Mucosa of stomach (tissue), 1 donor: ENCODE data around the gene PLD4.

ENCODE experiments used
- H3K27me3 ChIP-seq: one replicate; pipeline ENCODE4 v1.7.0; 2013; ENCODE audit warnings: mild to moderate bottlenecking, low read length; ENCODE audit not compliant: control insufficient read depth, insufficient read depth
- H3K36me3 ChIP-seq: one replicate; pipeline ENCODE4 v1.7.0; 2013; ENCODE audit warnings: low read length; ENCODE audit not compliant: control insufficient read depth, insufficient read depth
- H3K4me1 ChIP-seq: one replicate; pipeline ENCODE4 v1.7.0; 2013; ENCODE audit warnings: mild to moderate bottlenecking, low read length; ENCODE audit not compliant: control insufficient read depth, insufficient read depth
- H3K4me3 ChIP-seq: one replicate; pipeline ENCODE4 v1.7.0; 2013; ENCODE audit warnings: low read length
- H3K9ac ChIP-seq: one replicate; pipeline ENCODE4 v1.7.0; 2013; ENCODE audit warnings: mild to moderate bottlenecking, low read length, moderate library complexity
- H3K9me3 ChIP-seq: one replicate; pipeline ENCODE4 v1.7.0; 2013; ENCODE audit warnings: mild to moderate bottlenecking, low read length, moderate library complexity; ENCODE audit not compliant: control insufficient read depth
- donor health status: Pancreatic carcinoma.

Gene PLD4, protein sequence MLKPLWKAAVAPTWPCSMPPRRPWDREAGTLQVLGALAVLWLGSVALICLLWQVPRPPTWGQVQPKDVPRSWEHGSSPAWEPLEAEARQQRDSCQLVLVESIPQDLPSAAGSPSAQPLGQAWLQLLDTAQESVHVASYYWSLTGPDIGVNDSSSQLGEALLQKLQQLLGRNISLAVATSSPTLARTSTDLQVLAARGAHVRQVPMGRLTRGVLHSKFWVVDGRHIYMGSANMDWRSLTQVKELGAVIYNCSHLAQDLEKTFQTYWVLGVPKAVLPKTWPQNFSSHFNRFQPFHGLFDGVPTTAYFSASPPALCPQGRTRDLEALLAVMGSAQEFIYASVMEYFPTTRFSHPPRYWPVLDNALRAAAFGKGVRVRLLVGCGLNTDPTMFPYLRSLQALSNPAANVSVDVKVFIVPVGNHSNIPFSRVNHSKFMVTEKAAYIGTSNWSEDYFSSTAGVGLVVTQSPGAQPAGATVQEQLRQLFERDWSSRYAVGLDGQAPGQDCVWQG

DNA sequence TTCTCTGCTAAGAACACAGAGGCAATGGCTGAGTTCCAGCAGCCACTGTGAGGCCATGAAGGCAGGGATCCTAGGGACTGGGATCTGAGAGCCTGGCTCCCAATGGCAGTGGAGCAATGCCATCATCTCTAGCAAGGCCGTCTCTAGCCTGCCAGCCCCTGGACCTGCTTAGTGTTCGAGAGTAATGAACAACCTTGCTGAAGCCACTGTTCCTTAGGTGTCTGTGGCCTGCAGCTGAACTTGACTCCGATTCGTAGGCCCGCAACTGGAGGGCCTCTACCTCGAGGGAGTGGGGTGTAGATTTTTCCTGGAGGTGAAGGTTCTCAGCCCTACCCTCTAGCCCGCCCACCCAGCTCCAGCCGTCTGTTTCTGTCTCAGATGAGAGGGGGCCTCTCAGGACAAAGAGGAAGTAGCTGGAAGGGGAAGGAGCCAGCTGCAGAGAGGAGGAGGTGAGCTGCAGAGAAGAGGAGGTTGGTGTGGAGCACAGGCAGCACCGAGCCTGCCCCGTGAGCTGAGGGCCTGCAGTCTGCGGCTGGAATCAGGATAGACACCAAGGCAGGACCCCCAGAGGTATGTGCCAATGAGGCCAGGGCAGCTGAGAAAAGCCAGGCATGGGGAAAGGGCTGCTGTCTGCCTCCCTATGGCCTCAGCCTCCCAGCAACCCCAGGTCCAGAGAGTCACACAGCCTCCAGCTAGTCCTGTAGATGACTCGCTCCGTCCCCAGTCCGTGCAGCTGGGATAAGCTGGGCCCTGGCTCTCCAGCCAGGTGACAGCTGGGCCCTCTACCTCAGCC, at the start of gene PLD4:
PLD4 (plus strand) TSS at position 459 of the 793 bp plus-strand sequence. CDS start 2,262 bp downstream, outside the sequence.
- Histone ChIP-seq H3K9me3 (no peaks in the 10 kb centered on the region), H3K9ac (no peak within 1 kb of the TSS), H3K4me3 (no peak within 1 kb of the TSS), H3K36me3 (no peaks in the 10 kb centered on the region), H3K27me3 (peaks cover 11% of the 10 kb centered on the region), H3K4me1 (peaks cover 5% of the 10 kb centered on the region)

DNA sequence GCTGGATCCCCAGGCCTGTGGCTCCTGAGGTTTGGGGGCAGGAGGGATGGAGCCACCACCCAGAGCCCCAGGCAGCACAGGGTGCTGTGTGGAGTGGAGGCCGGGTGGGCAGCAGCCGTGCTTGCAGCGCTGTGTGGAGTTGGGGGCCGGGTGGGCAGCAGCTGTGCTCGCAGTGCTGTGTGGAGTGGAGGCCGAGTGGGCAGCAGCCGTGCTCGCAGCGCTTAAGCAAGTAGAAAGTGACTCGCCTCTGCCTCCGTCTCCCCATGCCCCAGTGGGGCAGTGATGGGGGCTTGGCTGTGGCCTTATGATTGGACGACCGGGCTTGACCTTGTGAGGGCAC, 49.3 kb upstream of the PLD4 start:
- Histone ChIP-seq H3K36me3 (peaks cover 4% of the 10 kb centered on the region), H3K27me3 (no peaks in the 10 kb centered on the region), H3K9ac (no peak overlapping the region), H3K4me3 (no peak overlapping the region), H3K9me3 (no peaks in the 10 kb centered on the region), H3K4me1 (peaks cover 22% of the 10 kb centered on the region)

DNA sequence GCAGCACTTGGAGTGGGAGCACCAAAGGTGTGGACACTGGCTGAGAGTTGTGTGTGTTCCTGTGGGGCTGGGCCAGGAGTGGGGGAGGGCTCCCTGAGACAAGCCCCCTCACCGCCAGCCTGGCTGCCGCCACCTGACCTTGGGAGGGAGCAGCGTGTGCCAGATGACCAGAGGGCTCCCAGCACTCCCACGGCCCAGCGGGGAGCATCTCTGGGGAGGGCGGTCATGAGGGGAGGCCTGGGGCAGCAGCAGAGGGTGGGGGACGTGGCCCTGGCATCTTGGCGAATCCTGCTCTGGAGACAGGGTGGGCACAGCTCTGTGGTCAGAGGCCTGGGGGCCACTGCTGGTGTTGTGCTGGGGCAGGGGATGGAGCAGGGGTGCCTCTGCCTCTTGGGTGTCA, 48.9 kb upstream of the PLD4 start:
- Histone ChIP-seq H3K27me3 (no peaks in the 10 kb centered on the region), H3K9me3 (no peaks in the 10 kb centered on the region), H3K36me3 (peaks cover 4% of the 10 kb centered on the region), H3K9ac (no peak overlapping the region), H3K4me1 (peaks cover 22% of the 10 kb centered on the region), H3K4me3 (no peak overlapping the region)

DNA sequence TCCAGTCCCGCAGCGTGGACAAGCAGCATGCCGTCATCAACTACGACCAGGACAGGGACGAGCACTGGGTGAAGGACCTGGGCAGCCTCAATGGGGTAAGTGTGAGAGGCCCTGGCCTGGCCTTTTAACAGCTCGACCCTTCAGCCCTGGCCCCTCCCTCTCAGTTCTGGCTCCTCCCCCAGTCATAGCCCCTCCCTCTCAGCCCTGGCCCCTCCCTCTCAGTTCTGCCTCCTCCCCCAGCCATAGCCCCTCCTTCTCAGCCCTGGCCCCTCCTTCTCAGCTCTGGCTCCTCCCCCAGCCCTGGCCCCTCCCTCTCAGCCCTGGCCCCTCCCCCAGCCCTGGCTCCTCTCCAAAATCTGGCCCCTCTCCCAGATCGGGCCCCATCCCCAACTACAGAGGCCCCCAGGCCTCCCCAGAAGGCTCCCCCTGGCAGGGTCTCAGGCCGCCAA, 48.4 kb upstream of the PLD4 start:
- Histone ChIP-seq H3K9ac (no peak overlapping the region), H3K4me3 (no peak overlapping the region), H3K9me3 (no peaks in the 10 kb centered on the region), H3K36me3 (peaks cover 4% of the 10 kb centered on the region), H3K27me3 (no peaks in the 10 kb centered on the region), H3K4me1 (peaks cover 22% of the 10 kb centered on the region)

DNA sequence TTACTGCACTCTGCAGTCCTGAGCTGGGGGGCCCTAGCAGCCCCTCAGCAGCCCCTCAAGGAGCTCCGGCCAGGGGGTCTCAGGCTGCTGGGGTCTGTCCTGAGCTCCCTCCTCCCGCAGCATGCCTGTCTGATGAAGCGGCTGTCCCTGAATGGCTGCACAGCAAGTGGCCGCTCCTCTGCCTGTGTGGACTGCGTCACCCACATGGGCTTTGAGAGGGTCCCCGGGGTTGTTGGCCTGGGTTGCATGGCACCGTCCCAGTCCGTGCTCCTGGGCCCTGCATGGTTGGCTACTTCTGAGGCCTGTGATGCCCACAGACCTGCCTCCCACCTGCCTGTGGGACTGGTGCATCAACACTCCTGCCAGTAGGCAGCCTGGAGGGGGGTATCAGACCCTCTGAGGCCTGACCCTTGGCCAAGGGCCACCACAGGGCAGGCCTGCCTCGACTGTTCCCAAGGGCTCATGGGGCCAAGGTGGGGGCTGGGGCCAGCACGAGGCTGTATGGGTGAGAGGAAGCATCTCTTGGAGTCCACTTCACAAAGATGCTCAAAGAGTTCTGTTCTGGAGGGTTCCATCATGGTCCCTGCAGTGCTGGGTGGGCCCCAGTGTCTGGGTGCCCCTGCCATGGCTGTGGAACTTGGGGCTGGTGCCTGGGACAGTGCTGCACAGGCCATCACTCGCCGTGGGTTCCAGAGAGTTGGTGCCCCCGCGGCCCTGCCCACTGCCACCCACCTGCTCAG, 47.4 kb upstream of the PLD4 start:
- Histone ChIP-seq H3K36me3 (peaks cover 4% of the 10 kb centered on the region), H3K9me3 (no peaks in the 10 kb centered on the region), H3K4me3 (no peak overlapping the region), H3K9ac (no peak overlapping the region), H3K4me1 (peaks cover 20% of the 10 kb centered on the region), H3K27me3 (no peaks in the 10 kb centered on the region)

DNA sequence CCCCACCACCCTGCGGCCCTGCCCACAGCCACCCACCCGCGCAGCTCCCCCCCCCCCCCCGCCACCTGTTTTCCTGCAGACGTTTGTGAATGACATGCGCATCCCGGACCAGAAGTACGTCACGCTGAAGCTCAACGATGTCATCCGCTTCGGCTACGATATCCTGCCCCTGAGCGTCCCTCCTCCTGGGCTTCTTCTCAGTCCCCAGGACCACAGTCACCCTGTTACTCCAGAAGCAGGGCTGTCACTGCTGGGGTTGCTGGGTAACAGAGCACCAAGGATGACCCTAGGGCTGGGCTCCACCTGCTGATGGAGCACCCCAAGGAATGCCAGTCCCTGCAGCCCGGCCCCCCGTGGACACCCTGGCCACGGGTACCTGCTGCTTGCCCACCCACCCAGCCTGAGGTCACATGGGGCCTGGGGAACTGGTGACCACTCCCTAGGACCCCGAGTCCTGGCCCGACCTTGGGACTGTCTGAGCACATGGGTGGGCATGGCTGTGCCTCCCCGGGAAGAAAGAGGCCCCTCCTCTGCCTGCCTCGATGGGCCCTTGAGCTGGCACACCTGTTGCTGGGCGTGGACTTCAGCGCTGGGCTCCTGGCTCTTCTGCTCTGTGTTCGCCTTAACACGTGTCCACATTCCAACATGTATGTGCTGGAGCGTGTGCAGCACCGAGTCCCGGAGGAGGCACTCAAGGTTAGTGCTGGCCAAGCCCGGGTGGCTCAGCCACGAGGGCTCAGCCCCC, 46.7 kb upstream of the PLD4 start:
- Histone ChIP-seq H3K27me3 (no peaks in the 10 kb centered on the region), H3K9me3 (no peaks in the 10 kb centered on the region), H3K9ac (no peak overlapping the region)

DNA sequence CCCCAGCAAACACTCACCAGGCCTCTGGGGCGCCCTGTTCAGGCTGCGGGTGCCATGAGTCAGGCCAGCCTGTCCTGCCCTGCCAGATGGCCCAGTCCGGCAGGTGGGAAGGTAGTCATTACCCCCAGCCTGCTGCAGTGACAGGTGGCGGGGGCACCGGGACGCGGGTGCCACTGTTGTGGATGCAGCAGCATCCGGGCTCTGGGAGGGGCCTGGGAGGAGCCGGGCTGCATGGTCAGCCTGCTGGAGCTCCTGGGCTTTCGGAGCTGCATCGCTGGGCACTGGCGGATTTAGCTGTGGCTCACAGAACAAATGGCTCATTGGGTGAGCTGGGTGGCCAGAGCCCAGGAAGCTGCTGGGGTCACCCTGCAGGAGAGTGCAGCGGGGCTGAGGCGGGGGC, 46.1 kb upstream of the PLD4 start:
- H3K27me3 ChIP-seq = no peaks in the 10 kb centered on the region
- H3K4me3 ChIP-seq = no peak overlapping the region
- H3K36me3 ChIP-seq = peaks cover 4% of the 10 kb centered on the region
- no peak overlapping the region for H3K9ac ChIP-seq
- peaks cover 13% of the 10 kb centered on the region for H3K4me1 ChIP-seq
- no peaks in the 10 kb centered on the region for H3K9me3 ChIP-seq

More for the DNA sequence above, 46.7 kb upstream of the PLD4 start:
- Histone ChIP-seq H3K4me3 (no peak overlapping the region), H3K4me1 (peaks cover 18% of the 10 kb centered on the region), H3K36me3 (peaks cover 4% of the 10 kb centered on the region)

DNA sequence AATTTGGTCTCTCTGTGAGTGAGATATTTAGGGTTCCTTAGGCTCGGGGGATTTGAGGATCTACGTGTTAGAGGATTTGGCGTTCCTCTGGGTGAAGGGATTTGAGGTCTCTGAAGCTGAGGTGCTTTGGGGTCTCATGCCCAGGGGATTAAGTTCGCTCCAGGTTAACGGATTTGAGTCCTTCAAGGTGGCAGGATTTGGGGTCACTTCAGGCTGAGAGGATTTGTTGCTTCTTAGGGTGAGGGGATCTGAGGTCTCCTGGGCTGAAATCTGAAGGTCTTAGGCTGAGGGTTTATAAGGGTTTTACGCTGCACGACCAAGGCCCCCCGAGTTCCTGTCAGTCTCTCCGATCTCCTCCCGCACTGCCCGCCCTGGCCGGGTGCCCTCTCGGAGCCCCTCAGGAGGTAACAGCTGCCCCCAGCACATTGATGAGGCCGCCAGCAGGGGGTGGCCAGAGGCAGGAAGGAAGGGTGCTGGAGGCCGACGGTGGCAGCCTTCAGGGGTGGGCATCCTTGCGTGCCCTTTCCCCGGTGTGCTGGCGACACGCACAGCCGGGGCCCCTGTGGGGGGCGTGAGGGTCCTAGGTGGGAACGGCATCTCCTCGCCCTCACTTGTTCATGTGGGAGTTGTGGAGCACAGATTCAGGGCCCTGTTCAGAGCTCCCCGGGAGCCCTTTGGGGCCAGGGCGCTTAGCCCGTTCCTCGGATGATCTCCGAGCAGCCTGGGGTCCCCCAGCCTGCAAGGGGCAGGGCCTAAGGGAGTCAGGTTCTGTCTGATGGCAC, 45.3 kb upstream of the PLD4 start:
- H3K27me3 ChIP-seq = no peaks in the 10 kb centered on the region
- H3K9me3 ChIP-seq = no peaks in the 10 kb centered on the region
- H3K9ac ChIP-seq = no peak overlapping the region
- no peak overlapping the region for H3K4me3 ChIP-seq
- H3K4me1 ChIP-seq = peaks cover 6% of the 10 kb centered on the region
- peaks cover 4% of the 10 kb centered on the region for H3K36me3 ChIP-seq

DNA sequence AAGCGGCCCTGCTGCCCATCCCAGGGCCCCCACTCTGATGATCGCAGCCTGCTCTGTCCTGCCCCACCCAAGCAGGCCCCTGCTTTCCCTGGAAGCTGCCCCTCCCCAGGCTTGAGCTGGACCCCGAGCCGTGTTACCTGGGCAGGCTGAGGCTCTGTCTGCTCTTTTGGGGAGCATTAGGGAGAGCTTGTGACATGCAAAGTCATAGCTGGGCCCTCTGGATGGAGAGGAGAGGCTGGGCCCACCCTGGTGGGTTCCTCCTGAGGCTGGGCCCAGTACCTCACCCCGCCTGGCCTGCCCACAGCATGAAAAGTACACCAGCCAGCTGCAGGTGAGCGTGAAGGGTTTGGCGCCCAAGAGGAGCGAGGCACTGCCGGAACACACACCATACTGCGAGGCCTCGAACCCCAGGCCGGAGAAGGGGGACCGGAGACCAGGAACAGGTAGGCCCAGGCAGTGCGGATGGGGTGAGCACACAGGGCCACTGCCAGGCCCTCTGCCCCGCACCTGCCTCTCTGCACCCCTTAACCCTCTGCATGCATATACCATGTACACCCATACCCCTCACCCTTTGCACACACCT, 44.6 kb upstream of the PLD4 start:
- Histone ChIP-seq H3K9ac (no peak overlapping the region), H3K4me3 (no peak overlapping the region), H3K4me1 (peaks cover 6% of the 10 kb centered on the region), H3K36me3 (peaks cover 4% of the 10 kb centered on the region), H3K27me3 (no peaks in the 10 kb centered on the region), H3K9me3 (no peaks in the 10 kb centered on the region)

DNA sequence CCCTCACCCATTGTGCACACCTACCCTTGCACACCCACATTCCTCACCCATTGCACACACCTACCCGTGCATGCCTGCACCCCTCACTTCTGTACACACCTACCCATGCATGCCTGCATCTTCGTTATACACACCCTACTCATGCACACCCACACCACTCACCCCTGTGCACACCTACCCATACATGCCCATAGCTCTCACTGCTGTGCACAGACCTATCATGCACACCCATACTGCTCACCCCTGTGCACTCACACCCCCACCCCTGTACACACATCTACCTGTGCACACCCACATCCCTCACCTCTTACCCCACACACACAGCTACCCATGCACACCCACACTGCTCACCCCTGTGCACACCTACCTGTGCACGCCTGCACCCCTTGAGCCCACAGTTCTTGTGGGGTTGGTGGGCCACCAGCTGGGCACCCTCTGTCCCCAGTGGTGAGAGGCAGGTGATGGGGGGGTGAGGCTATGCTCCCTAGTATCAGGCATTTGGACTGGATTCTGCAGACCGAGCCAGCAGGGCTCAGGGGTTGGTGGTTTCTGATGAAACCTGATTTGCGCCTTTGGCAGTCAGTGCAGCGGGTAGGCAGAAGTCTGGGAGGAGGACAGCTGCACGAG, 44.0 kb upstream of the PLD4 start:
- no peak overlapping the region for H3K9ac ChIP-seq
- H3K36me3 ChIP-seq = peaks cover 4% of the 10 kb centered on the region

More for the DNA sequence above, 44.0 kb upstream of the PLD4 start:
- Histone ChIP-seq H3K9me3 (no peaks in the 10 kb centered on the region), H3K4me1 (peaks cover 6% of the 10 kb centered on the region), H3K27me3 (no peaks in the 10 kb centered on the region), H3K4me3 (no peak overlapping the region)
